ENCODE results near the gene GPR31. TPM values are rescaled to one million over a fixed set of nuclear protein-coding genes. Genes with fewer than 3 reads are reported as not detected.
"Not testable (repeated sequence)": the region's sequence is repeated elsewhere in the genome, so short reads cannot be mapped to it uniquely, and the experiment has no call there.

GPR31 gene
- polyA plus RNA-seq, 1 of the 3 experiments (the other 2 are of a cell fraction), result not detected

DNA sequence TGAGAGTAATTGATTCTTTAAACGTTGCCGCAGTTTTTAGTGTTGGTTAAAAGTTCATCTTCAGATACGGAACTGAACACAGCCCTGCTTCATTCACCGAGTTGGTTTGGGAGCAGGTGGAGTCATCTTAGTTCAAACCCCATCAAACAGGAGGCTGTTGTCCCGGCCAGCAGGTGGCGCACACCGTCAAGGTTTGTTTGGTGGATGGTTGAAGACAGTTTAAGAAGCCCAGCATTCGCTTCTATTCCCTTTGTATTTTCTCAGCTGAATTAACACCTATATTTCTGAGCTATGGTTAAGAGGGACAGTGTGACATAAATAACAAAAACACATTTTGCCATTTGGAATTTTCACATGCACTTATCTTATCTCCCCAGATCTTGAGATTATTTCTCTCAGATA is 25.1 kb upstream of the GPR31 start:
- H3K4me1 ChIP-seq (ENCODE audit: control insufficient read depth in 1 of 2, insufficient read depth in 2 of 2, low read depth in 1 of 2, low read length in 1 of 2); CTCF ChIA-PET; H3K79me2 ChIP-seq (ENCODE audit: insufficient read depth); H3K27ac ChIP-seq (ENCODE audit: low read depth in 2 of 2, low read length in 1 of 2); POLR2A ChIA-PET; H2AFZ ChIP-seq (ENCODE audit: low read depth); H3K9me3 ChIP-seq; H3K9ac ChIP-seq; H3K9me2 ChIP-seq; H3K4me2 ChIP-seq; H3K4me3 ChIP-seq (ENCODE audit: low read depth in 2 of 2, low read length in 1 of 2); H4K20me1 ChIP-seq (ENCODE audit: insufficient read depth); DNase-seq; H3K36me3 ChIP-seq (replicated peaks in 1 of 2; ENCODE audit: control insufficient read depth in 1 of 2, insufficient read depth in 2 of 2, low read length in 1 of 2); H3K27me3 ChIP-seq (ENCODE audit: insufficient read depth); H3F3A ChIP-seq (replicated peaks; ENCODE audit: insufficient read depth): not testable (repeated sequence)
- WGBS (ENCODE audit: low lambda C conversion rate), result 4% methylated on average over 4 of the region's 8 CpGs
- TF ChIP-seq, protein P1, sequence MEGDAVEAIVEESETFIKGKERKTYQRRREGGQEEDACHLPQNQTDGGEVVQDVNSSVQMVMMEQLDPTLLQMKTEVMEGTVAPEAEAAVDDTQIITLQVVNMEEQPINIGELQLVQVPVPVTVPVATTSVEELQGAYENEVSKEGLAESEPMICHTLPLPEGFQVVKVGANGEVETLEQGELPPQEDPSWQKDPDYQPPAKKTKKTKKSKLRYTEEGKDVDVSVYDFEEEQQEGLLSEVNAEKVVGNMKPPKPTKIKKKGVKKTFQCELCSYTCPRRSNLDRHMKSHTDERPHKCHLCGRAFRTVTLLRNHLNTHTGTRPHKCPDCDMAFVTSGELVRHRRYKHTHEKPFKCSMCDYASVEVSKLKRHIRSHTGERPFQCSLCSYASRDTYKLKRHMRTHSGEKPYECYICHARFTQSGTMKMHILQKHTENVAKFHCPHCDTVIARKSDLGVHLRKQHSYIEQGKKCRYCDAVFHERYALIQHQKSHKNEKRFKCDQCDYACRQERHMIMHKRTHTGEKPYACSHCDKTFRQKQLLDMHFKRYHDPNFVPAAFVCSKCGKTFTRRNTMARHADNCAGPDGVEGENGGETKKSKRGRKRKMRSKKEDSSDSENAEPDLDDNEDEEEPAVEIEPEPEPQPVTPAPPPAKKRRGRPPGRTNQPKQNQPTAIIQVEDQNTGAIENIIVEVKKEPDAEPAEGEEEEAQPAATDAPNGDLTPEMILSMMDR (IDR thresholded peaks at IDR 0.05), result peak; percentile 52

DNA sequence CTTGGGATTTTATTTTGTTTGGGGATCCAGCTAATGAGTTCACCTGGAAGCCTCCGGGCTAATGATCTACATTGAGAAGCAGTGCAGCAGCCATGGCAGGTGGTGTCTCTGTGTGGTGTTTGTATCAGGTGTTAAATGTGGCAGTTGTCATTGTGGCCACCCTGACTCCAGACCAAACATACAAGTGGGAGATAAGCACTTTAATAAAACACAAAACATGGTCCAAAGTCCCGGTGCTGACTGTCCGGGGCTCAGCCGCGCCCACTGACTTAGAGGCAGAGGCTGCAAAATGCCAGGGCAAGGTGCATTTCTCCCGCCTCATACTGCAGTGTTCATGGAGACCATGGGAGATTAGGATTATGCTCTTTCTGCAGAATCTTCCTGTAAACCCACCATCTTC is 23.6 kb upstream of the GPR31 start:
- H3K9me2 ChIP-seq; DNase-seq; CTCF ChIA-PET; H3K36me3 ChIP-seq (replicated peaks in 1 of 2; ENCODE audit: control insufficient read depth in 1 of 2, insufficient read depth in 2 of 2, low read length in 1 of 2); H3K9ac ChIP-seq; H3K79me2 ChIP-seq (ENCODE audit: insufficient read depth); H3F3A ChIP-seq (replicated peaks; ENCODE audit: insufficient read depth); H3K27me3 ChIP-seq (ENCODE audit: insufficient read depth); H2AFZ ChIP-seq (ENCODE audit: low read depth); H4K20me1 ChIP-seq (ENCODE audit: insufficient read depth); H3K9me3 ChIP-seq; H3K4me1 ChIP-seq (ENCODE audit: control insufficient read depth in 1 of 2, insufficient read depth in 2 of 2, low read depth in 1 of 2, low read length in 1 of 2); POLR2A ChIA-PET; H3K4me3 ChIP-seq (ENCODE audit: low read depth in 2 of 2, low read length in 1 of 2); H3K27ac ChIP-seq (ENCODE audit: low read depth in 2 of 2, low read length in 1 of 2); H3K4me2 ChIP-seq: not testable (repeated sequence)
- WGBS (ENCODE audit: low lambda C conversion rate), result no CpG with 5 or more reads among the region's 6 CpGs

DNA sequence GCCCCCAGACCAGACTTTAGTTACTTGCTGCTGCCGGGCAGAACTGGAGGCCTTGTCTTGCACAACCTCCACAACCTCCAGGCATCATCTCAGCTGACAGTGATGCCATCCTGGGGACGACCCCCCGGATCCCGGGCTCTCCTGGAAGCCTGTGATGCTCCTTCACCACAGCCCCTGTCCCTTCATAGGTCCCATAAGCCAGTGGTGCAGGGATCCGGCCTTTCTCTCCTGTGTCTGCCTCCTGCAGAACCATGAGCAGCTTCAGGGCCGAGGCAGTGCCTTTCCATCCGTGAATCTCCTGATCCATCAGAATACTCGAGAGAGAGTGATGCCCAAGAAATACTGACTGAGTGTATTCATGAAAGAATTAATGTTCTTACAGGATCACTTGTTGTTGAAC is 22.3 kb upstream of the GPR31 start:
- POLR2A ChIA-PET; H3K9me3 ChIP-seq; H3K36me3 ChIP-seq (replicated peaks in 1 of 2; ENCODE audit: control insufficient read depth in 1 of 2, insufficient read depth in 2 of 2, low read length in 1 of 2); H3K27ac ChIP-seq (ENCODE audit: low read depth in 2 of 2, low read length in 1 of 2); H3F3A ChIP-seq (replicated peaks; ENCODE audit: insufficient read depth); CTCF ChIA-PET; H3K4me3 ChIP-seq (ENCODE audit: low read depth in 2 of 2, low read length in 1 of 2); H3K4me2 ChIP-seq; DNase-seq; H2AFZ ChIP-seq (ENCODE audit: low read depth); H3K4me1 ChIP-seq (ENCODE audit: control insufficient read depth in 1 of 2, insufficient read depth in 2 of 2, low read depth in 1 of 2, low read length in 1 of 2); H4K20me1 ChIP-seq (ENCODE audit: insufficient read depth); H3K9ac ChIP-seq; H3K27me3 ChIP-seq (ENCODE audit: insufficient read depth); H3K79me2 ChIP-seq (ENCODE audit: insufficient read depth); H3K9me2 ChIP-seq: not testable (repeated sequence)
- WGBS (ENCODE audit: low lambda C conversion rate), result 46% methylated on average over 4 of the region's 8 CpGs

DNA sequence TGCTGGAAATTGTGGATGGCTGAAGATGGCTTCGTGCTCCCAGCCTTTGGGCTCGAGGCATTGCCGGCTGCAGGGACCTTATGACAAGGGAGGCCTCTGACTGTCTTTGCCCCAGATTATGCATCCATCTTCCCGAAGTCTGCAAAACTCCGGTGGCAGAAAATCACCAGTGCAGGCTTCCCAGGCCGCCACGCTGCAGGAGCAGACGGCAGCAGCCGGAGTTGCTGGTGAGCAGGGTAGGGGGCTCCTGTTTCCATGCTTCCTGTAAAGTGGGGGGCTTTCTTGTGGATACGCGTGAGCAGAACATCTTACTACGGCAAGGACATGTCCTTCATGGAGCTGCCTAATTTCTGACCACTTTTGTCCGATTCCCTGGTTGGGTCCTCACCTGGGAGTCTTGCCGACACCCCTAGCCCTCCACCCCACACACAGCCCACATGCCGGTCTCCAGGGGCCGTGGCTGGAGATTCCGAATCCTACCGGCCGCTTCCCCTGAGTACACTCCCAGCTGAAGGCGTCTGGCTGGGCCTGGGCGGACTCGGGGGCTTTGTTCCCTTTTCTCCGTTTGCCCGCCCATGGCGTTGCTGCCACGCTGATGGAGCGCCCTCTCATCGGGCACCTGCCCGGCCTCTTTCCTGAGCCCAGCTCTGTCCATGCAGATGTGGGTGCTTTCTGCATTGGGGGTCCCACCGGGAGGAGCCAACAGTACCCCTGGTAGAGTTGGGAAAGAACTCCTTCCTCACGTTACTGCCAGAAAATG is 21.3 kb upstream of the GPR31 start:
- POLR2A ChIA-PET; H2AFZ ChIP-seq (ENCODE audit: low read depth); H3K9me2 ChIP-seq; H3K27me3 ChIP-seq (ENCODE audit: insufficient read depth); H3F3A ChIP-seq (replicated peaks; ENCODE audit: insufficient read depth); H3K9ac ChIP-seq; H4K20me1 ChIP-seq (ENCODE audit: insufficient read depth); H3K27ac ChIP-seq (ENCODE audit: low read depth in 2 of 2, low read length in 1 of 2); H3K9me3 ChIP-seq; CTCF ChIA-PET; H3K4me3 ChIP-seq (ENCODE audit: low read depth in 2 of 2, low read length in 1 of 2); H3K36me3 ChIP-seq (replicated peaks in 1 of 2; ENCODE audit: control insufficient read depth in 1 of 2, insufficient read depth in 2 of 2, low read length in 1 of 2); H3K4me1 ChIP-seq (ENCODE audit: control insufficient read depth in 1 of 2, insufficient read depth in 2 of 2, low read depth in 1 of 2, low read length in 1 of 2); DNase-seq; H3K79me2 ChIP-seq (ENCODE audit: insufficient read depth); H3K4me2 ChIP-seq: not testable (repeated sequence)
- WGBS (ENCODE audit: low lambda C conversion rate), result 73% methylated on average over 12 of the region's 31 CpGs

DNA sequence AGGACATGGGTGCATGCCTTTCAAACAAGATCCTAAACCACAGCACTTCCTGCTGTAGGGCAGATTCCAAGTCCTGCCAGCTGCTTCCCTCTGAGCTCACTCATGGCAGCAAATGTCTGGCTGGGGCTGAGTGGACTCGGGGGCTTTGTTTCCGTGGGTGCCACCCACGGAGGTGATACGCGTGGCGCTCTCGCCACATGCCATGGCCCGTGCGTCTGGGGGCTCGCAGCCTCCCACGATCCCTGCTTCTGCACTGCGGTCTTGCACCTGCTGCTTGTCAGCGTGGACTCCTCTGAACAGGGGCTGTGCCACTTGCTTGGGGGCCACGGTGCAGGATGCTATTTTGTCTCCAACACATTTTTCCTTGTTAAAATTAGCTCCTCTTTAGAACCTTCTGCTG is 19.5 kb upstream of the GPR31 start:
- H3K36me3 ChIP-seq (replicated peaks in 1 of 2; ENCODE audit: control insufficient read depth in 1 of 2, insufficient read depth in 2 of 2, low read length in 1 of 2); H3K9me2 ChIP-seq; CTCF ChIA-PET; H2AFZ ChIP-seq (ENCODE audit: low read depth); H3F3A ChIP-seq (replicated peaks; ENCODE audit: insufficient read depth); H4K20me1 ChIP-seq (ENCODE audit: insufficient read depth); H3K4me3 ChIP-seq (ENCODE audit: low read depth in 2 of 2, low read length in 1 of 2); POLR2A ChIA-PET; H3K4me2 ChIP-seq; H3K4me1 ChIP-seq (ENCODE audit: control insufficient read depth in 1 of 2, insufficient read depth in 2 of 2, low read depth in 1 of 2, low read length in 1 of 2); H3K79me2 ChIP-seq (ENCODE audit: insufficient read depth); H3K9me3 ChIP-seq; H3K27ac ChIP-seq (ENCODE audit: low read depth in 2 of 2, low read length in 1 of 2); H3K9ac ChIP-seq; DNase-seq; H3K27me3 ChIP-seq (ENCODE audit: insufficient read depth): not testable (repeated sequence)
- no CpG with 5 or more reads among the region's 14 CpGs for WGBS (ENCODE audit: low lambda C conversion rate)

DNA sequence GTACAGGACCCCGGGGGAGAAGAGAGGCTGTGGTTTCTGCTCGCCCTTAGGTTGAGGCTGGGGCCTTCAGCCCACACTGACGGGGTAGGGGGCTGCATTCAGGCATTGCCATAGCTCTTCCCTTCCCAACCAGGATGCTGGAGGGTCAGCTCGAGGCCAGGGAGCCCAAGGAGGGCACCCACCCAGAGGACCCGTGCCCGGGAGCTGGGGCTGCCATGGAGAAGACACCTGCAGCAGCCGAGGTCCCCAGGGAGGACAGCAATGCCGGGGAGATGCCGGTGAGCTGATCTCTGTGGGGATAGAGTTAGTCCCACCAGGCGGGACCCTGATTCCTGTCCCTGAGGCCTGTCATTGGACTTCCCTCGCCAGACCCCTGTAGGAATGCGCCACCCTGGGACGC is 14.2 kb upstream of the GPR31 start:
- H3K9ac ChIP-seq; H3K27me3 ChIP-seq (ENCODE audit: insufficient read depth); H3K9me2 ChIP-seq; H3K27ac ChIP-seq (ENCODE audit: low read depth in 2 of 2, low read length in 1 of 2); H3K4me2 ChIP-seq; H3K36me3 ChIP-seq (replicated peaks in 1 of 2; ENCODE audit: control insufficient read depth in 1 of 2, insufficient read depth in 2 of 2, low read length in 1 of 2); H3F3A ChIP-seq (replicated peaks; ENCODE audit: insufficient read depth); CTCF ChIA-PET; DNase-seq; H3K9me3 ChIP-seq; H3K79me2 ChIP-seq (ENCODE audit: insufficient read depth); H3K4me1 ChIP-seq (ENCODE audit: control insufficient read depth in 1 of 2, insufficient read depth in 2 of 2, low read depth in 1 of 2, low read length in 1 of 2); H4K20me1 ChIP-seq (ENCODE audit: insufficient read depth); H3K4me3 ChIP-seq (ENCODE audit: low read depth in 2 of 2, low read length in 1 of 2); POLR2A ChIA-PET; H2AFZ ChIP-seq (ENCODE audit: low read depth): not testable (repeated sequence)
- WGBS (ENCODE audit: low lambda C conversion rate), result 75% methylated on average over 2 of the region's 13 CpGs

All from SK-N-SH (cell line).